Peyer's patch (tissue), 4 donors: ENCODE results near the gene CXCL14.

Experiments
- CTCF ChIP-seq, 6 experiments: fragments of 450-650 bp in 4 of 6; fragments of 200-600 bp in 2 of 6; sonication (generic) in 1 of 6; IDR thresholded peaks; one replicate each; pipeline ENCODE4 v1.5.1; 2017 to 2019; ENCODE audit warnings: antibody characterized with exemption in 6 of 6, mild to moderate bottlenecking in 3 of 6, moderate library complexity in 1 of 6
- POLR2A ChIP-seq, 2 donors: fragments of 450-650 bp; IDR thresholded peaks; one replicate each; pipeline ENCODE4 v1.5.1; 2017; ENCODE audit warnings: antibody characterized with exemption in 2 of 2, mild to moderate bottlenecking in 2 of 2, moderate library complexity in 2 of 2

- no peak for TF ChIP-seq CTCF (IDR thresholded peaks at IDR 0.05)
- TF ChIP-seq POLR2A (IDR thresholded peaks at IDR 0.05), result no peak
Observed at GRCh38 chr5:135570453-135570764, 8.4 kb downstream of the CXCL14 start.
